ENCODE measurements around the gene GET3.
A peak's percentile ranks its signal among the peaks of the same experiment; 100 is the strongest.
"Not testable (repeated sequence)": the region's sequence is repeated elsewhere in the genome, so short reads cannot be mapped to it uniquely, and the experiment has no call there.

Gene GET3

GRCh38 chr19:12794971-12795381, 57.7 kb downstream of the GET3 start:
- Histone ChIP-seq H3K4me2 (ENCODE audit: low read length) (peak overlapping the region; percentile 71), H3K4me1 (ENCODE audit: low read length) (peaks cover 36% of the 10 kb centered on the region)

GRCh38 chr19:12796146-12797071, 59.1 kb downstream of the GET3 start:
- peaks cover 38% of the 10 kb centered on the region for H3K4me1 ChIP-seq (ENCODE audit: low read length)
- peaks cover 4% of the 10 kb centered on the region; the same call in 1 of the 2 replicates for H4K20me1 ChIP-seq (ENCODE audit: insufficient read depth, low read length)
- no peaks in the 10 kb centered on the region for H3K27me3 ChIP-seq (ENCODE audit: low read depth, low read length)
- H3K36me3 ChIP-seq (replicated peaks; ENCODE audit: low read depth, low read length): peaks cover 32% of the 10 kb centered on the region
- peak overlapping the region; percentile 51 for H3K4me3 ChIP-seq (ENCODE audit: low read length)
- TF ChIP-seq CTCF (IDR thresholded peaks at IDR 0.05; ENCODE audit: low read depth, low read length) (peak; percentile 98), EZH2phosphoT487 (IDR thresholded peaks at IDR 0.05; ENCODE audit: low read depth) (no peak)
- H3K79me2 ChIP-seq (ENCODE audit: low read length): peaks cover 58% of the 10 kb centered on the region
- H3K9ac ChIP-seq (ENCODE audit: low read length): peak overlapping the region; percentile 49
- H3K9me3 ChIP-seq (ENCODE audit: insufficient read depth, low read length): no peaks in the 10 kb centered on the region
- peak overlapping the region; percentile 74 for H3K27ac ChIP-seq (ENCODE audit: low read length)
- H3K4me2 ChIP-seq (ENCODE audit: low read length): peak overlapping the region; percentile 71
- no peak overlapping the region for H2AFZ ChIP-seq (ENCODE audit: low read depth, low read length)

More at GRCh38 chr19:12794971-12795381, 57.7 kb downstream of the GET3 start:
- no peaks in the 10 kb centered on the region for H3K27me3 ChIP-seq (ENCODE audit: low read depth, low read length)
- TF ChIP-seq EZH2phosphoT487 (IDR thresholded peaks at IDR 0.05; ENCODE audit: low read depth) (no peak), CTCF (IDR thresholded peaks at IDR 0.05; ENCODE audit: low read depth, low read length) (no peak)
- no peak overlapping the region for H2AFZ ChIP-seq (ENCODE audit: low read depth, low read length)
- peak overlapping the region; percentile 92 for H3K27ac ChIP-seq (ENCODE audit: low read length)
- H3K9ac ChIP-seq (ENCODE audit: low read length): peak overlapping the region; percentile 83
- H3K36me3 ChIP-seq (replicated peaks; ENCODE audit: low read depth, low read length): peaks cover 24% of the 10 kb centered on the region
- no peaks in the 10 kb centered on the region for H3K9me3 ChIP-seq (ENCODE audit: insufficient read depth, low read length)
- H4K20me1 ChIP-seq (ENCODE audit: insufficient read depth, low read length): peaks cover 4% of the 10 kb centered on the region; the same call in 1 of the 2 replicates
- H3K4me3 ChIP-seq (ENCODE audit: low read length): peak overlapping the region; percentile 87; the same call in 1 of the 2 replicates
- H3K79me2 ChIP-seq (ENCODE audit: low read length): peaks cover 54% of the 10 kb centered on the region

GRCh38 chr19:12797141-12797587, 59.9 kb downstream of the GET3 start:
- Histone ChIP-seq H3K27ac (ENCODE audit: low read length) (no peak overlapping the region), H3K4me1 (ENCODE audit: low read length) (peaks cover 38% of the 10 kb centered on the region), H3K27me3 (ENCODE audit: low read depth, low read length) (no peaks in the 10 kb centered on the region), H3K9me3 (ENCODE audit: insufficient read depth, low read length) (no peaks in the 10 kb centered on the region), H3K79me2 (ENCODE audit: low read length) (peaks cover 53% of the 10 kb centered on the region), H3K4me3 (ENCODE audit: low read length) (no peak overlapping the region), H3K9ac (ENCODE audit: low read length) (no peak overlapping the region), H2AFZ (ENCODE audit: low read depth, low read length) (no peak overlapping the region), H3K4me2 (ENCODE audit: low read length) (no peak overlapping the region), H4K20me1 (ENCODE audit: insufficient read depth, low read length) (peaks cover 4% of the 10 kb centered on the region; the same call in 1 of the 2 replicates), H3K36me3 (replicated peaks; ENCODE audit: low read depth, low read length) (peaks cover 28% of the 10 kb centered on the region)
- no peak for TF ChIP-seq CTCF (IDR thresholded peaks at IDR 0.05; ENCODE audit: low read depth, low read length)
- no peak for TF ChIP-seq EZH2phosphoT487 (IDR thresholded peaks at IDR 0.05; ENCODE audit: low read depth)

GRCh38 chr19:12797607-12798006, 60.3 kb downstream of the GET3 start:
- not testable (repeated sequence) for H3K27ac ChIP-seq (ENCODE audit: low read length); H3K9me3 ChIP-seq (ENCODE audit: insufficient read depth, low read length); H2AFZ ChIP-seq (ENCODE audit: low read depth, low read length); H3K4me3 ChIP-seq (ENCODE audit: low read length); H3K9ac ChIP-seq (ENCODE audit: low read length); H3K4me2 ChIP-seq (ENCODE audit: low read length); H4K20me1 ChIP-seq (ENCODE audit: insufficient read depth, low read length); H3K27me3 ChIP-seq (ENCODE audit: low read depth, low read length)
- Histone ChIP-seq H3K4me1 (ENCODE audit: low read length) (peaks cover 42% of the 10 kb centered on the region), H3K36me3 (replicated peaks; ENCODE audit: low read depth, low read length) (peaks cover 23% of the 10 kb centered on the region), H3K79me2 (ENCODE audit: low read length) (peaks cover 48% of the 10 kb centered on the region)
